ENCODE results near the gene CDK10. TPM values are rescaled to one million over a fixed set of nuclear protein-coding genes. Genes with fewer than 3 reads are reported as not detected.
"Not testable (repeated sequence)": the region's sequence is repeated elsewhere in the genome, so short reads cannot be mapped to it uniquely, and the experiment has no call there.

The CDK10 gene
- total RNA-seq, 1 experiment from 2014 or later, result 57.2 TPM

- not testable (repeated sequence) for DNase-seq (ENCODE audit: low spot score)
These were observed 22.3 kb upstream of the CDK10 start for GRCh38 chr16:89664238-89664637.

GRCh38 chr16:89667000-89667399 is 19.5 kb upstream of the CDK10 start:
- DNase-seq (ENCODE audit: low spot score), result peak; percentile 40
- in situ Hi-C loops (cut with HindIII; ENCODE audit: low sequenced_read_pairs), result not testable (repeated sequence)

More at GRCh38 chr16:89664238-89664637, 22.3 kb upstream of the CDK10 start:
- in situ Hi-C loops (cut with HindIII; ENCODE audit: low sequenced_read_pairs), result not testable (repeated sequence)

- in situ Hi-C loops (cut with HindIII; ENCODE audit: low sequenced_read_pairs), result no loop called here
- no peak for DNase-seq (ENCODE audit: low spot score)
These were observed 18.9 kb upstream of the CDK10 start for GRCh38 chr16:89667633-89668032.

- DNase-seq (ENCODE audit: low spot score), result no peak
- in situ Hi-C loops (cut with HindIII; ENCODE audit: low sequenced_read_pairs), result no loop called here
These were observed 17.7 kb upstream of the CDK10 start for GRCh38 chr16:89668790-89669158.

- DNase-seq (ENCODE audit: low spot score), result no peak
- in situ Hi-C loops (cut with HindIII; ENCODE audit: low sequenced_read_pairs), result no loop called here
These were observed 16.7 kb upstream of the CDK10 start for GRCh38 chr16:89669755-89670154.

- DNase-seq (ENCODE audit: low spot score), result no peak
- in situ Hi-C loops (cut with HindIII; ENCODE audit: low sequenced_read_pairs), result no loop called here
These were observed 15.7 kb upstream of the CDK10 start for GRCh38 chr16:89670496-89671431.

- DNase-seq (ENCODE audit: low spot score); in situ Hi-C loops (cut with HindIII; ENCODE audit: low sequenced_read_pairs): not testable (repeated sequence)
These were observed 14.9 kb upstream of the CDK10 start for GRCh38 chr16:89671565-89671964.

- in situ Hi-C loops (cut with HindIII; ENCODE audit: low sequenced_read_pairs), result no loop called here
- no peak for DNase-seq (ENCODE audit: low spot score)
These were observed 14.1 kb upstream of the CDK10 start for GRCh38 chr16:89672177-89672941.

- in situ Hi-C loops (cut with HindIII; ENCODE audit: low sequenced_read_pairs), result no loop called here
- DNase-seq (ENCODE audit: low spot score), result no peak
These were observed 8.2 kb upstream of the CDK10 start for GRCh38 chr16:89678258-89678657.

GRCh38 chr16:89685916-89686315 is 573 bp upstream of the CDK10 start:
- in situ Hi-C loops (cut with HindIII; ENCODE audit: low sequenced_read_pairs), result no loop called here
- no peak for DNase-seq (ENCODE audit: low spot score)

GRCh38 chr16:89687092-89687940 is 827 bp downstream of the CDK10 start:
- in situ Hi-C loops (cut with HindIII; ENCODE audit: low sequenced_read_pairs), result no loop called here
- no peak for DNase-seq (ENCODE audit: low spot score)

GRCh38 chr16:89688395-89688794 is 1.9 kb downstream of the CDK10 start:
- in situ Hi-C loops (cut with HindIII; ENCODE audit: low sequenced_read_pairs), result no loop called here
- DNase-seq (ENCODE audit: low spot score), result no peak

GRCh38 chr16:89689142-89689541 is 2.7 kb downstream of the CDK10 start:
- in situ Hi-C loops (cut with HindIII; ENCODE audit: low sequenced_read_pairs), result no loop called here
- DNase-seq (ENCODE audit: low spot score), result no peak

GRCh38 chr16:89689621-89690020 is 3.1 kb downstream of the CDK10 start:
- in situ Hi-C loops (cut with HindIII; ENCODE audit: low sequenced_read_pairs); DNase-seq (ENCODE audit: low spot score): not testable (repeated sequence)

GRCh38 chr16:89690392-89690901 is 4.0 kb downstream of the CDK10 start:
- in situ Hi-C loops (cut with HindIII; ENCODE audit: low sequenced_read_pairs), result no loop called here
- DNase-seq (ENCODE audit: low spot score), result no peak

- no peak for DNase-seq (ENCODE audit: low spot score)
- in situ Hi-C loops (cut with HindIII; ENCODE audit: low sequenced_read_pairs), result no loop called here
These were observed 4.9 kb downstream of the CDK10 start for GRCh38 chr16:89691231-89691985.

- DNase-seq (ENCODE audit: low spot score), result no peak
- in situ Hi-C loops (cut with HindIII; ENCODE audit: low sequenced_read_pairs), result no loop called here
These were observed 5.6 kb downstream of the CDK10 start for GRCh38 chr16:89691986-89692569.

GRCh38 chr16:89693289-89693731 is 6.8 kb downstream of the CDK10 start:
- in situ Hi-C loops (cut with HindIII; ENCODE audit: low sequenced_read_pairs), result no loop called here
- no peak for DNase-seq (ENCODE audit: low spot score)

Data from G401 (cell line).